Coronary artery (tissue), 2 donors: ENCODE data around the gene PABPC3.

Experiments used
- DNase-seq: peaks from one replicate; pipeline ENCODE4 v3.0.0-alpha.2; 2017; ENCODE audit warnings: low spot score
- H3K27ac ChIP-seq, 2 donors: fragments of 200-600 bp; sonication (generic); one replicate each; pipeline ENCODE4 v1.5.1; 2016 to 2019
- H3K4me3 ChIP-seq: fragments of 200-600 bp; sonication (generic); 2 replicates; pipeline ENCODE4 v1.5.1; 2016; ENCODE audit warnings: mild to moderate bottlenecking, moderate library complexity
- TF ChIP-seq, protein P1 (sequence below): fragments of 200-600 bp; sonication (generic); IDR thresholded peaks from one replicate; pipeline ENCODE4 v1.5.1; 2019; ENCODE audit warnings: antibody characterized with exemption

The PABPC3 gene

GRCh38 chr13:25110956-25111584, 15.1 kb downstream of the PABPC3 start:
- Histone ChIP-seq H3K4me3 (no peak overlapping the region), H3K27ac (no peak overlapping the region)
- TF ChIP-seq, protein P1, sequence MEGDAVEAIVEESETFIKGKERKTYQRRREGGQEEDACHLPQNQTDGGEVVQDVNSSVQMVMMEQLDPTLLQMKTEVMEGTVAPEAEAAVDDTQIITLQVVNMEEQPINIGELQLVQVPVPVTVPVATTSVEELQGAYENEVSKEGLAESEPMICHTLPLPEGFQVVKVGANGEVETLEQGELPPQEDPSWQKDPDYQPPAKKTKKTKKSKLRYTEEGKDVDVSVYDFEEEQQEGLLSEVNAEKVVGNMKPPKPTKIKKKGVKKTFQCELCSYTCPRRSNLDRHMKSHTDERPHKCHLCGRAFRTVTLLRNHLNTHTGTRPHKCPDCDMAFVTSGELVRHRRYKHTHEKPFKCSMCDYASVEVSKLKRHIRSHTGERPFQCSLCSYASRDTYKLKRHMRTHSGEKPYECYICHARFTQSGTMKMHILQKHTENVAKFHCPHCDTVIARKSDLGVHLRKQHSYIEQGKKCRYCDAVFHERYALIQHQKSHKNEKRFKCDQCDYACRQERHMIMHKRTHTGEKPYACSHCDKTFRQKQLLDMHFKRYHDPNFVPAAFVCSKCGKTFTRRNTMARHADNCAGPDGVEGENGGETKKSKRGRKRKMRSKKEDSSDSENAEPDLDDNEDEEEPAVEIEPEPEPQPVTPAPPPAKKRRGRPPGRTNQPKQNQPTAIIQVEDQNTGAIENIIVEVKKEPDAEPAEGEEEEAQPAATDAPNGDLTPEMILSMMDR, result no peak
- no peak for DNase-seq

GRCh38 chr13:25111585-25111956, 15.6 kb downstream of the PABPC3 start:
- TF ChIP-seq, protein P1, result no peak
- DNase-seq, result no peak
- Histone ChIP-seq H3K4me3 (no peak overlapping the region), H3K27ac (no peak overlapping the region)

- TF ChIP-seq, protein P1, result no peak
- H3K27ac ChIP-seq, result no peak overlapping the region
- H3K4me3 ChIP-seq, result no peak overlapping the region
- DNase-seq, result no peak
Measured at GRCh38 chr13:25112695-25113255, 16.8 kb downstream of the PABPC3 start.

GRCh38 chr13:25114220-25114619, 18.3 kb downstream of the PABPC3 start:
- H3K4me3 ChIP-seq, result no peak overlapping the region
- H3K27ac ChIP-seq, result no peak overlapping the region
- TF ChIP-seq, protein P1, result peak; percentile 60
- DNase-seq, result no peak

- Histone ChIP-seq H3K27ac (no peak overlapping the region), H3K4me3 (no peak overlapping the region)
- DNase-seq, result no peak
- TF ChIP-seq, protein P1, result no peak
Measured at GRCh38 chr13:25116044-25116443, 20.1 kb downstream of the PABPC3 start.

DNA sequence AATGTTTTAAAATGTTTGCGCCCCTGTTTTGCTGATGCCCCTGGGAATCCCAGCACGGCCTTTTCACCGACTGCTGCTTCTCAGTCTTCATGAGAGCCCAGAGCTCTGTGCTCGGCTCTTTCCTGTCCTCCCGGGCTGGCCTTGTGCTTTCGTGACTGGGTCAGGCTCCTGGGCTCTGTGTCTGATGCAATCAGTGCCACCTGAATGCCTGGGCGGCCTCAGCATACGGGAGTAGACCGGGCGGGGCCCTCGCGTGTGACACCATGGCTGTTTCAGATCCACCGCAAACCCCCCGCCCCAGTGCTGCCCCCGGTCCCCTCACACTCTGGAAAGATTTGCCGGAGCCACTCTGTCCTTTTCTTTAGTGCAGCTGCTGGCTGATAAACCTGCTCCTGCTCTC, 21.4 kb downstream of the PABPC3 start:
- TF ChIP-seq, protein P1, result no peak
- no peak for DNase-seq
- Histone ChIP-seq H3K4me3 (no peak overlapping the region), H3K27ac (no peak overlapping the region)

- TF ChIP-seq, protein P1, result no peak
- no peak for DNase-seq
- no peak overlapping the region for H3K27ac ChIP-seq
- no peak overlapping the region for H3K4me3 ChIP-seq
Measured at GRCh38 chr13:25118378-25118905, 22.5 kb downstream of the PABPC3 start.
